ENCODE data around the gene DAP3.
"Not testable (repeated sequence)": the region's sequence is repeated elsewhere in the genome, so short reads cannot be mapped to it uniquely, and the experiment has no call there.

Gene DAP3

DNA sequence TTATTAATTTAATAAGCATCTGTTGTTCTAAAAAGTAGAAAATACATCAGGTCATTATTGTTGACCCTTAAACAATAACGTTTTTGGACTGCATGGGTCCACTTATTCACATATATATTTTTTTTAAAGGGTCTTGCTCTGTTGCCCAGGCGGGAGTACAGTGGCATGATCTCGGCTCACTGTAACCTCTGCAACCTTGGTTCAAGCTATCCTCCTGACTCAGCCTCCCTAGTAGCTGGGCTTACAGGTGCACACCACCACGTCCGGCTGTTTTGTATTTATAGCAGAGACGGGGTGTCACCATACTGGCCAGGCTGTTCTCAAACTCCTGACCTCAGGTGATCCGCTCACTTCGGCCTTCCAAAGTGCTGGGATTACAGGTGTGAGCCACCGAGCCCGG is 53.0 kb downstream of the DAP3 start:
- DNase-seq (ENCODE audit: low read depth), result no peak
- H3K4me3 ChIP-seq (ENCODE audit: low read depth, low read length), result no peak overlapping the region
- TF ChIP-seq, protein P1, sequence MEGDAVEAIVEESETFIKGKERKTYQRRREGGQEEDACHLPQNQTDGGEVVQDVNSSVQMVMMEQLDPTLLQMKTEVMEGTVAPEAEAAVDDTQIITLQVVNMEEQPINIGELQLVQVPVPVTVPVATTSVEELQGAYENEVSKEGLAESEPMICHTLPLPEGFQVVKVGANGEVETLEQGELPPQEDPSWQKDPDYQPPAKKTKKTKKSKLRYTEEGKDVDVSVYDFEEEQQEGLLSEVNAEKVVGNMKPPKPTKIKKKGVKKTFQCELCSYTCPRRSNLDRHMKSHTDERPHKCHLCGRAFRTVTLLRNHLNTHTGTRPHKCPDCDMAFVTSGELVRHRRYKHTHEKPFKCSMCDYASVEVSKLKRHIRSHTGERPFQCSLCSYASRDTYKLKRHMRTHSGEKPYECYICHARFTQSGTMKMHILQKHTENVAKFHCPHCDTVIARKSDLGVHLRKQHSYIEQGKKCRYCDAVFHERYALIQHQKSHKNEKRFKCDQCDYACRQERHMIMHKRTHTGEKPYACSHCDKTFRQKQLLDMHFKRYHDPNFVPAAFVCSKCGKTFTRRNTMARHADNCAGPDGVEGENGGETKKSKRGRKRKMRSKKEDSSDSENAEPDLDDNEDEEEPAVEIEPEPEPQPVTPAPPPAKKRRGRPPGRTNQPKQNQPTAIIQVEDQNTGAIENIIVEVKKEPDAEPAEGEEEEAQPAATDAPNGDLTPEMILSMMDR (IDR thresholded peaks at IDR 0.05; ENCODE audit: low read depth, low read length, missing control alignments), result no peak

DNA sequence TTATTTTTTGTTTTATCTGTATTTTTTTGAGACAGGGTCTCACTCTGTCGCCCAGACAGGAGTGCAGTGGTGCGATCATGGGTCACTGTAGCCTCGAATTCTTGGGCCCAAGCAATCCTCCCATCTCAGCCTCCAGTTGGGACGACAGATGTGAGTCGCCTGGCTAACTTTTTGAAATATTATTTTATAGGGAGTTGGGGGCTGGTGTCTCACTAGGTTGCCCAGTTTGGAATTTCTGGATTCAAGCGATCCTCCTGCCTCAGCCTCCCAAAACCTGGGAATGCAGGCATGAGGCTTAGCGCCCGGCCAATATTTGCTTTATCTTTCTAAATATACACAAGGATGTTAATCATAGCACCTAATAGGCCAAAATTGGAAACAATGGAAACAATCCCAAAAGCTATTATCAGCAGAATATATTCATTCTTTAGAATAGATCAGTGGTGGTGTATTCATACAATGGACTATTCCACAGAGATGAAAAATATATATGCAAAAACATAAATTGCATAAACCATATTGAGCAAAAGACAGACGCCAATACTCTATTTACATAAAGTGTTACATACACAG is 55.9 kb downstream of the DAP3 start:
- DNase-seq (ENCODE audit: low read depth), result no peak
- TF ChIP-seq, protein P1 (IDR thresholded peaks at IDR 0.05; ENCODE audit: low read depth, low read length, missing control alignments), result no peak
- H3K4me3 ChIP-seq (ENCODE audit: low read depth, low read length), result peak overlapping the region; percentile 62

DNA sequence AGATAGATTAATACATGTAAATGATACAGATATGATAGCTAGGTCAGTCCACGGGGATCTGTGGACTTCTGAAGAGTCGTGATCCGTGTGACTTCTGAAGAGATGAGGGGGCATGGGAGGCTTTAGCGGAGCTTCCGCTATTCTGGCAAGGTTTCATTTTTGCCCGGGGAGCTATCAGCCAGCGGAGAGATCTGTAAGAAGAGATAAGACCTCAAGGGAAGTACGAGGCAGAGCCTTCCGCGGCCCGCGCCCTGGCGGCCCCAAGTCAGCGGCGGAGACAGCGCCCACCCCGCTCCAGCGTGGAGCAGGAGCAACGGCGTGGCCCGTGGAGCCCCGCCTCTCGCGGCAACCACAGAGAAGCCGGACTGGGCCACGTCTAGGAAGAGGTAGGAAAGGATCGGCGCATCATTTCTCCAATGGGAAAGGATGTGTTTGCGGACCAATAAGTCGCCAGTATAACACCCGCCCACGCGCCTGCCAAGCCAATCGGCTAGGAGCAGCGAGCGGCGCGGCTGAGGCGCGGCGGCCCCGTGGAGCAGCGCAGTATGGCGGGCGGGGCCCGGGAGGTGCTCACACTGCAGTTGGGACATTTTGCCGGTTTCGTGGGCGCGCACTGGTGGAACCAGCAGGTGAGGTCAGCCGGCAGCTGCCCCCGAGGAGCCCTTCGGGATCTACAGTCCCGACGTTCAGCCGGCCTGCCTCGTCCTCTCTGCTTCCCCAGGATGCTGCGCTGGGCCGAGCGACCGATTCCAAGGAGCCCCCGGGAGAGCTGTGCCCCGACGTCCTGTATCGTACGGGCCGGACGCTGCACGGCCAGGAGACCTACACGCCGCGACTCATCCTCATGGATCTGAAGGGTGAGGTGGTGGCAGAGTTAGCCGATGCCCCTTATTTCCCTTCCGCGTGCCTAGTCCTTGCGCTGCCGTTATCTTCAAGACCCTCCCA is 56.7 kb downstream of the DAP3 start:
- H3K4me3 ChIP-seq (ENCODE audit: low read depth, low read length), result peak overlapping the region; percentile 62
- peak; percentile 97 for DNase-seq (ENCODE audit: low read depth)

DNA sequence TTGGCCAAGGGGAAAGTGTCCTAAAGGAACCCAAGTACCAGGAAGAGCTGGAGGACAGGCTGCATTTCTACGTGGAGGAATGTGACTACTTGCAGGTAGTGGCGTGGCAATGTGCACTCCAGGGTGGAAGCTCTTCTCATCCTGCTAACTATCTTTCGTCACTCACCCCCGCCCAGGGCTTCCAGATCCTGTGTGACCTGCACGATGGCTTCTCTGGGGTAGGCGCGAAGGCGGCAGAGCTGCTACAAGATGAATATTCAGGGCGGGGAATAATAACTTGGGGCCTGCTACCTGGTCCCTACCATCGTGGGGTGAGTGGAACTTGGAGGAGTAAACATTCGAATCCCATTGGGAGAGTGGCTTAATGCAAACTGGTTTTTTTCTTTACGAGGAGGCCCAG is 58.7 kb downstream of the DAP3 start:
- not testable (repeated sequence) for DNase-seq (ENCODE audit: low read depth); H3K4me3 ChIP-seq (ENCODE audit: low read depth, low read length)

DNA sequence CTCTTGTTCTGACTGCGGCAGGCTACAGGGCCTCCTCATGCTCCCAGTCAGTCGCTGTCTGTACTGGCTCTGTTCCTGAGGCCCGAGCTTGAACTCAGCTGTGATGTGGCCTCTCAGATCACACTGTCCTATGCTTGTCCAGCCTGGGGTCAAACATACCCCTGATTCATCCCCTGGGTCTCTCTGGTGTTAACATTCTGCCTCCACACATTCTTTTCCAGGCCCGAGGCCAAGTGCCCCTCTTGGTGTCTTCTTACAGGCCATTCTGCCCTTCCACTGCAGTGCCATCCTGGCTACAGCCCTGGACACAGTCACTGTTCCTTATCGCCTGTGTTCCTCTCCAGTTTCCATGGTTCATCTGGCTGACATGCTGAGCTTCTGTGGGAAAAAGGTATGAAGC is 59.2 kb downstream of the DAP3 start:
- DNase-seq (ENCODE audit: low read depth); H3K4me3 ChIP-seq (ENCODE audit: low read depth, low read length): not testable (repeated sequence)

DNA sequence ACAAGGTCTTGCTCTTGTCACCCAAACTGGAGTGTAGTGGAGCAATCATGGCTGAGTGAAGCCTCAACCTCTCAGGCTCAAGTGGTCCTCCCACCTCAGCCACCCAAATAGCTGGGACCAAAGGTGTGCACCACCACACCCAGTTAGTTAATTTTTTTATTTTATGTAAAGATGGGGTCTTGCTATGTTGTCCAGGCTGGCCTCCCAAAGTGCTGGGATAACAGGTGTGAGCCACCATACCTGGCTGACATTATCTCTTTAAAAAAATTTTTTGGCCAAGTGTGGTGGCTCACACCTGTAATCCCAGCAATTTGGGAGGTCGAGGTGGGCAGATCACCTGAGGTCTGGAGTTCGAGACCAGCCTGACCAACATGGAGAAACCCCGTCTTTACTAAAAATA is 70.1 kb downstream of the DAP3 start:
- H3K4me3 ChIP-seq (ENCODE audit: low read depth, low read length); DNase-seq (ENCODE audit: low read depth): not testable (repeated sequence)

DNA sequence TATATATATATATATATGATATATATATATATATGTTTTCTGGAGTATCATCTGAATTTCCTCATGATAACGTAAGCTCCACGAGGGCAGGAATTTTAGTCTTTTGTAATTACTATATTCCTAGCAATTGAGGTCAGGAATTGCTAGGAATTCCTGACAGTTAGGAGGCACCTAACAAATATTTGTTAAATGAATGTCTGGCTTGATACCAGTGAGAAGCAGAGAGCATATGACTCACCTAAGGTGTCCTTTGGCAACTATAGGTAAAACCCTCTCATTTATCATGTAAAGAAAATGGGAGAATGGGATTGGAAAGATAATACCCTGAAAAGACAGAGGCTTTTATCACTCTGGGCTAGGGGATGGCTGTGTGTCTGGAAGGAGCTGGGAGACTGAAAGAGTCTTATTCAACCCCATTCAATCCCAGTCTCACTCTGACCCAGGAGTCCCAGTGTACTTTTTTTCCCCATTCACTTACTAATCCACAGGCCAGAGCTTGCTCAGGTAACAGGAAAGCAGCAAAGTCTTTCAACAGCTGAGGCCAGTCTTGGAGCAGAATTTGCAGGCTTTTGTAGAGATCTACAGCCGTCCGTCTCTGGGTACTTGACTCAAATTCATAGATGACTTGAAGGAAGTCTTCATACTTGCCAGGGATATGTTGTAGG is 71.2 kb downstream of the DAP3 start:
- no peak overlapping the region for H3K4me3 ChIP-seq (ENCODE audit: low read depth, low read length)
- TF ChIP-seq, protein P1 (IDR thresholded peaks at IDR 0.05; ENCODE audit: low read depth, low read length, missing control alignments), result no peak
- no peak for DNase-seq (ENCODE audit: low read depth)

DNA sequence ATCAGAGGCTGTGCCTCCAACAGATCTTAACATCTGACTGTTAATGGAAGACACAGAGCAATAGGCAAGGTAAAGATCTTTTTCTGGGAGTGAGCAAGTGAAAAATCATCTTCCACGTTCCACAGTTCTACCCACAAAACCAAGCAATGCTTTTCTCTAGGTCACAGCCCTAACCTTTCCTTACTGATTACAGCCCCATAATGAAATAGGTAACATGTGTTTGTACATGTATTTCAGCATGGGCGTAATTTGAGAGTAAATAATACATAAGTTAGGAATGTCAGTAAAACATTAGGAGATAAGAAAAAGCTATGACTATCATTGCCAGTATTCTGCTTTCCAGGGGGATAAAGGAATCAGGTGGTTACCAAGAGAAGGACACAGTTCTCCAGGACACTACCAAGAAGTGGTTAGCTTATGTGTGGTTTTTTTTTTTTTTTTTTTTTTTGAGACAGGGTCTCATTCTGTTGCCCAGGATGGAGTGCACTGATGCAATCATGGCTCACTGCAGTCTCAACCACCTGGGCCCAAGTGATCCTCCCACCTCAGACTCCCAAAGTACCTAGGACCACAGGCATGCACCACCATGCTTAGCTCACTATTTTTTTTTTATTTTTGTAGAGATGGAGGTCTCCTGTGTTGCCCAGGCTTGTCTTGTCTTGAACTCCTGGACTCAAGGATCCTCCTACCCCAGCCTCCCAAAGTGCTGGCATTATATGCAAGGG is 72.0 kb downstream of the DAP3 start:
- H3K4me3 ChIP-seq (ENCODE audit: low read depth, low read length), result no peak overlapping the region
- TF ChIP-seq, protein P1 (IDR thresholded peaks at IDR 0.05; ENCODE audit: low read depth, low read length, missing control alignments), result no peak
- no peak for DNase-seq (ENCODE audit: low read depth)

Measured in GM12864 (cell line).